HG02840 (cell line): ENCODE measurements around the gene KYAT1.
"Not testable (repeated sequence)": the region's sequence is repeated elsewhere in the genome, so short reads cannot be mapped to it uniquely, and the experiment has no call there.

Source experiments
- ATAC-seq: cut with Tn5 transposase; IDR thresholded peaks from one replicate; pipeline ENCODE4 v1.9.1; 2021; ENCODE audit warnings: mild to moderate bottlenecking, moderate library complexity, moderate number of reproducible peaks; ENCODE audit not compliant: unreplicated experiment, low FRiP score

The KYAT1 gene

GRCh38 chr9:128845186-128845931 lies 36.4 kb downstream of the KYAT1 start:
- no peak for ATAC-seq

GRCh38 chr9:128843171-128843570 lies 38.6 kb downstream of the KYAT1 start:
- not testable (repeated sequence) for ATAC-seq

GRCh38 chr9:128841694-128842492 lies 39.9 kb downstream of the KYAT1 start:
- no peak for ATAC-seq

- ATAC-seq = no peak
Measured at GRCh38 chr9:128840524-128840923, 41.2 kb downstream of the KYAT1 start.

- ATAC-seq = no peak
Measured at GRCh38 chr9:128838338-128838737, 43.4 kb downstream of the KYAT1 start.

- ATAC-seq = no peak
Measured at GRCh38 chr9:128836509-128837145, 45.1 kb downstream of the KYAT1 start.

- ATAC-seq = no peak
Measured at GRCh38 chr9:128835246-128836210, 46.2 kb downstream of the KYAT1 start.

- no peak for ATAC-seq
Measured at GRCh38 chr9:128833696-128834095, 48.1 kb downstream of the KYAT1 start.

- ATAC-seq = peak; percentile 93
Measured at GRCh38 chr9:128829477-128830251, 52.1 kb downstream of the KYAT1 start, which contains the start of gene SPOUT1. TSS of gene SPOUT1 (minus strand) at chr9:128829794. CDS start at chr9:128829780, 14 bp downstream.

GRCh38 chr9:128828719-128829452 lies 52.9 kb downstream of the KYAT1 start:
- ATAC-seq = no peak

GRCh38 chr9:128828267-128828666 lies 53.5 kb downstream of the KYAT1 start:
- no peak for ATAC-seq

- no peak for ATAC-seq
Measured at GRCh38 chr9:128825923-128826700, 55.6 kb downstream of the KYAT1 start.

GRCh38 chr9:128824911-128825310 lies 56.8 kb downstream of the KYAT1 start:
- no peak for ATAC-seq

GRCh38 chr9:128823903-128824406 lies 57.8 kb downstream of the KYAT1 start:
- no peak for ATAC-seq

GRCh38 chr9:128823362-128823902 lies 58.3 kb downstream of the KYAT1 start:
- no peak for ATAC-seq

GRCh38 chr9:128822407-128823042 lies 59.2 kb downstream of the KYAT1 start:
- no peak for ATAC-seq
